Measurements from ENCODE around the gene GALNT2.

DNA sequence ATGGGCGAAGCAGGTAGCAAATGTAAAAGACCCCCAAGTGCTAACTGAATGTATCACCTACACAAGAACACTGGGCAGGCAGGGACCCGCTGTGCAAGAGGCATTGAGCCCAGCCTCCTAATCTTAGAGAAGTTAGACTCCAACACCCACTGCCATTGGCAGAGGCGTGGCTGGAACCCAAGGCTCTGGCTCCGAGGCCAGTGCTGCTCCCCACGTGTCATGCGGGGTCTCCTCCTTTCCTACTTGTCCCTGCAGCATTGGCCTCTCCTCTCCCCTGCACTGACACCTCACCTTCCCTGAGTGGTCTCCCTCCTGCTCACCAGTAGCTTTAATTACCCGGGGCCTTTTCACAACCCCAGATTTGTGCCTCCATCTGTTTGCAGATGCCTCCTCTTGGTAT is 107.0 kb downstream of the GALNT2 start:
- TF ChIP-seq, protein P1, sequence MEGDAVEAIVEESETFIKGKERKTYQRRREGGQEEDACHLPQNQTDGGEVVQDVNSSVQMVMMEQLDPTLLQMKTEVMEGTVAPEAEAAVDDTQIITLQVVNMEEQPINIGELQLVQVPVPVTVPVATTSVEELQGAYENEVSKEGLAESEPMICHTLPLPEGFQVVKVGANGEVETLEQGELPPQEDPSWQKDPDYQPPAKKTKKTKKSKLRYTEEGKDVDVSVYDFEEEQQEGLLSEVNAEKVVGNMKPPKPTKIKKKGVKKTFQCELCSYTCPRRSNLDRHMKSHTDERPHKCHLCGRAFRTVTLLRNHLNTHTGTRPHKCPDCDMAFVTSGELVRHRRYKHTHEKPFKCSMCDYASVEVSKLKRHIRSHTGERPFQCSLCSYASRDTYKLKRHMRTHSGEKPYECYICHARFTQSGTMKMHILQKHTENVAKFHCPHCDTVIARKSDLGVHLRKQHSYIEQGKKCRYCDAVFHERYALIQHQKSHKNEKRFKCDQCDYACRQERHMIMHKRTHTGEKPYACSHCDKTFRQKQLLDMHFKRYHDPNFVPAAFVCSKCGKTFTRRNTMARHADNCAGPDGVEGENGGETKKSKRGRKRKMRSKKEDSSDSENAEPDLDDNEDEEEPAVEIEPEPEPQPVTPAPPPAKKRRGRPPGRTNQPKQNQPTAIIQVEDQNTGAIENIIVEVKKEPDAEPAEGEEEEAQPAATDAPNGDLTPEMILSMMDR (IDR thresholded peaks at IDR 0.05; ENCODE audit: insufficient read depth, low read length, poor library complexity, severe bottlenecking), result no peak
- no peak for TF ChIP-seq EZH2phosphoT487 (conservative IDR thresholded peaks at IDR 0.05; ENCODE audit: low read length)
